Astrocyte of the hippocampus (primary cell): ENCODE results near the gene YDJC.
A peak's percentile ranks its signal among the peaks of the same experiment; 100 is the strongest.
"Not testable (repeated sequence)": the region's sequence is repeated elsewhere in the genome, so short reads cannot be mapped to it uniquely, and the experiment has no call there.

ENCODE experiments used
- DNase-seq: peaks from one replicate; pipeline ENCODE4 v3.0.0; 2011; ENCODE audit warnings: low read depth, low spot score

The YDJC gene

GRCh38 chr22:21606775-21607174, 23.0 kb downstream of the YDJC start:
- no peak for DNase-seq

- DNase-seq, result no peak
Measured at GRCh38 chr22:21605887-21606564, 23.8 kb downstream of the YDJC start.

GRCh38 chr22:21603973-21604372, 25.8 kb downstream of the YDJC start:
- no peak for DNase-seq

- DNase-seq, result no peak
Measured at GRCh38 chr22:21602579-21602978, 27.2 kb downstream of the YDJC start.

- no peak for DNase-seq
Measured at GRCh38 chr22:21599053-21599893, 30.5 kb downstream of the YDJC start.

- no peak for DNase-seq
Measured at GRCh38 chr22:21598302-21598701, 31.5 kb downstream of the YDJC start.

- not testable (repeated sequence) for DNase-seq
Measured at GRCh38 chr22:21596356-21597135, 33.3 kb downstream of the YDJC start.

- peak; percentile 55 for DNase-seq
Measured at GRCh38 chr22:21594865-21595452, 34.9 kb downstream of the YDJC start.

- no peak for DNase-seq
Measured at GRCh38 chr22:21593406-21594232, 36.2 kb downstream of the YDJC start.

GRCh38 chr22:21592422-21592821, 37.4 kb downstream of the YDJC start:
- DNase-seq, result no peak

- DNase-seq, result peak; percentile 41
Measured at GRCh38 chr22:21591695-21592094, 38.1 kb downstream of the YDJC start.

- DNase-seq, result peak; percentile 23
Measured at GRCh38 chr22:21590809-21591641, 38.8 kb downstream of the YDJC start.

- no peak for DNase-seq
Measured at GRCh38 chr22:21589396-21589795, 40.4 kb downstream of the YDJC start.

- DNase-seq, result peak; percentile 32
Measured at GRCh38 chr22:21587803-21588611, 41.8 kb downstream of the YDJC start.

- DNase-seq, result no peak
Measured at GRCh38 chr22:21585389-21585788, 44.4 kb downstream of the YDJC start.

- no peak for DNase-seq
Measured at GRCh38 chr22:21582801-21583740, 46.8 kb downstream of the YDJC start.

- DNase-seq, result not testable (repeated sequence)
Measured at GRCh38 chr22:21581009-21581713, 48.7 kb downstream of the YDJC start.
